Stimulated activated CD4-positive, alpha-beta T cell treated with anti-CD3 and anti-CD28 coated beads, Interleukin-2, amount 100 ng/mL, for 48 hours (primary cell): ENCODE data around the gene NEIL3.

Experiments
- DNase-seq, 2 donors: peaks; one replicate each; pipeline ENCODE4 v3.0.0-alpha.2; 2020

Gene NEIL3

DNA sequence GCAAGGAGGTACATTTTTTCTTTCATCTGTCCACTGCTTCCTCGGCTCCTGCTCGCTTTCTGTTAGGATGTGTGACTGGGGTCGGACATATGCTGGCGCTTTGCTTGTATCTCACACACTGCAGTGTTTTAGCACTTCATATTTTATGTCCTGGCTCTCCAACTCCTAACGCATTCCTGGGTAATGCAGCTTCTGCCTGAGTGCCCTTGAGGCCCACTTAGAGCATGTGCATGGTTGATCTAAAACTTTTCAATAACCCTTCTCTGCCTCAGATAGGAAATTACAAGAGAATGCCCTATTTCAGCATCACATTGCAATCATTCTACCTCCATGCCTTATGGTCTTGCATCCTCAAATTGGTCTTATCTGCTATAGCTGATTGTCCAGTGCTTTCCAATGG, 65.3 kb downstream of the NEIL3 start:
- no peak for DNase-seq

DNA sequence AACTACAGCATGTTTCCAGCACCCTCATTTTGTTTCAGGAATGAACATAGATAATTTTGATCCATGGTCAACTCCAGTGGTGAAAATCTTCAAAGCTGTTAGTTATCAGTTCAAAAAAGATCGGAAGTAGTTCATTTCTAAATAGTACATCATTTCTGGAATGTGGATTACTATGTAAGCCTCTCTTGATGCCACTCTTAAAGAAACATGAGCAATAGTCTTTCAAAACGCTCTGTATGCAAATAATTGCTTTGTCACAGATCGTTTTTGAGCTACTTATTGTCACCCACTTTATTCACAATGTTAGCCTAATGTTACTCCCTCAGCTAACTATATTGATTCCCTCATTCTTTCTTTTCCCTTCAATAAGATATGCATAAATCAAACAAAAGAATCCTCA, 65.7 kb downstream of the NEIL3 start:
- no peak for DNase-seq

DNA sequence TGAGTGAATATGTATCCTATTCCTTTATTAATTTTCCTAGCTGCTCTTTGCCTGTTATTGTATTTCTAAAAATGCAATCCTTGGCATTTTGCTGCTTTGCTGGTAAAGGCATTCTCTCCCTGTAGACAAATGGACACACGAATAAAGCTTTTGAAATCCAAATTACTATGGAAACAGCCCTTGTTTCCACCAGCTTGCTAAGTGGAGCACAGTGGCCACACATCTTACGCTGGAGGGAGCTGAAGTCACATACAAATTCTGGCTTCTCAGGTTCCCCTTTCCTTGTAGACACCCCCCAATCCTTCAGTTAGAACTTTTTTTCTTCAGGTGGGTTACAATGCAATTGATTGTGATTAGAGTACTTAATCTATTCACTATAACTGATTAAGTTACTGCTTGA, 66.3 kb downstream of the NEIL3 start:
- no peak for DNase-seq

DNA sequence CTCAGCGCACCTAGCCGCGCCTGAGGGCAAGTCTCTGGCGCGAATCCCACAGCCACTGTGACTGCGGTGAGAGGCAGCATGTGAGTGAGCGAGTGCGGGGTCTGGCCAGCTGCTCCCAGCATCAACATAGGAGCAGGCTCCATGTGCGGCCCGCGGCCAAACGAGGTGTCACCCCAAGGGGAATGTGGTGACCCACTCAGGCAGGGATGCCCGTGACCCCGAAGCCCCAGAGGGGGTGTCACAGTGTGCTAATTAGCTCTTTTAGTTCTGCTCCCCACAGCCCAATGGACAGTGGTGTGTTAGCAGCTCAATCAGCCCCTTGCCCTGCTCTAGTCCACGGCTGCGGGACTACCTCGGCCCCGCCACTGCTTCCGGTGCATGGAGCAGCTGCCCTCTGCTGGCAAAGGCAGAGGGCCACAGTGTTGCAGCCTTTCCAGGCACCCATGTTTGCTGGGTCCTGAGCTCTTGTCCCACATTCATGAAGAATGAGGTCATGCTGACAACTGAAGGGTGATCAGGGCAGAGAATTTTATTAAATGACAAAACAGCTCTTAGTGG, 71.1 kb downstream of the NEIL3 start:
- DNase-seq: no peak

DNA sequence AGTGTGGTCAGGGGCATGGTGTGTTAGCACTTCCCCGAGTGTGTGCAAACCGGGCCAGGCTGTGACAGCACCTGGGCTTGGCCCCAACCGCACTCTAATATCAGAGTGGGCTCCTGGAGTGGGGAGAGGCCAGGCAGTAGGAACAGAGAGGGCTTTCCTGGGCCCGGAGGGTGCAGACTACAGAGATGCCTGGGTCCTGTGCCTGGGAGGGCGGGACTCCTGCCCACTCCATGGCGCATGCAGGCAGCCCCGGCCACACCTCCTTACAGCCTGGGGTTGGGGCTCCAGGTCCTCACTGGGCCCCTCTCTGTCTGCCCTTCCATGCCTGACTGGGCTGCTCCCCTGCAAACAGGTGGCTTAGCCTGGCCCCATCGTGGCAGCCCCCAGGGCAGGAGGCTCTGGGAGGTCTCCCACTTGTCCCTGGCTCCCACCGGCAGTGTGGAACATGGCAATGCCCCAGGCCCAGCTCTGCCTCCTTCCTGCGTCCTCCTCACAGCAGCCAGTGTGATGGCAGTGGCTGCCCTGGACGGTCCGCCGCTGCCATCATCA, 72.2 kb downstream of the NEIL3 start:
- DNase-seq: no peak

DNA sequence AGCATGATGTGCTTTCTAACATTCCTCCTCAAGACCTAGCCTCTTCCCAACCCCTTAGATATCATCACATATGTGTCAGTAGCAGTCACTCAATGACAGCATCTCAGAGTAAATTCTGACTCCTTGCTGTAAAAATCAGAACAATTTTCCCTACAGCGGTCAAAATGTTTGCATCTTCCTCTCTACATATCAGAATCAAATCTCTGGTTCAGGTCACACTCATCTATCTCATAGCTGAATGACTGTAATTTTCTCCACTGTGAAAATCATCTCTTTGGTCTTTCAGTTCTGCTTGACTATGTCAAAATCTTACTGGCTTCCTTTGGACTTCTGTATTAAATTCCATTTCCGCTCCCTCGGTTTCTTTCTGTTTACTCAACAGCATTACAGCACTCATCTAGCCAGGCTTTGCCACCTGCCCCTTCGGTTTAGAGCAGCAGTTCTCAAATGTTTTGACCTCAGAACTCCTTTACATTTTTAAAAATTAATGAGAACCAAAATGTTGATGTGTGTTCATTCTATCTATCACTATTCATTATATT, 75.3 kb downstream of the NEIL3 start:
- DNase-seq: no peak

DNA sequence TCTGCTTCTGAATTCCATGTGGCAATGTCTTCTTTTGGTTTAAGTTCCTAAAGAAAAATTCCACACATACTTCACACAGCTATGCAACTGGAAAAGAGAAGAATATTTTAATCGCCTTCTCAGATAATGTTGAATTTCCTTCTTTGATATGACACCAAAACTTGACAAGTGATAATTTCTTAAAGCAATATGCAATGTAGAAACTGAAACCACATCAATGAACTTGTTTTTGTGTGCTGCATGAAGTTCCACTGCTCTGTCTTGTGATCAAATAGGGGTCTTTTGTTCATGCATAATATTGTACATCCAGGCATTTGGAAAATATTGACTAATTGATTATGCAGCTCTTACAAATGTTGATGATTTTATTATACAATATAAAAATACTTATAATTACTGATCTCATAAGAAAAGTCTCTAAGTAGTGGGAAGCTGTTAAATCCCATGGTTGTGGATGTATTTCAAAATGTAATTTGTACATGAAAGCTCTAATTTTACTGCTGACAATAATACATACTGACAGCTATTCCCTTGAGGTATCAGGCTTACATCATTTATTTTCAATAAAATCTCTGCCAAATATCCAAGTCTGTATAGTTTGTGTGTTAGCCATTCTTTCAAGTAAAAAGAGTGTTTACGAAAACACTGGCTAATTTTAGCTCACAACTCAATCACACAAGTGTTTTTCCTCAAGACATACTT, 76.1 kb downstream of the NEIL3 start:
- DNase-seq: no peak

DNA sequence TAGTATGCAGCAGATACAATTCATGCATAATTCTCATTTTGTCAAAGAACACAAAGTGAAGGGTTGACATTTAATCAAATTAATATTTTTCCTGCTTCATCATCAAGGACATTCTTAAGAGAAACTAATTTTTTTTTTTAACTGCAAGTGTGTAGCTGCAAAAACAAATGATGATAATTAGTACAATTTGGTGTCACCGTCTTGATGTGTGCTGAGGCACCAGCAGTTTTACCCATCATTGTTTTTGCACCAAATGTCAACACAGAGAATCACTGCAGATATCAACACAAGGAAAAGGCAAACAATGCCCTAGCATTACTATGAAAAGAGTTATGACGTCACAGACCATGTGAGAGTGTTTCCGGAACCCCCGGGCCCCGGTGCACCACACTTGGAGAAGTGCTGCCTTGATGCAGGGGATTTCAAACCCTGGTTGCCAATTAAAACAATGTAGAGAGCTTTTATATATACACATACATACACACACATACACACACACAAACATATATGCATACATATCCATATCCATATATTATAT, 76.7 kb downstream of the NEIL3 start:
- no peak for DNase-seq

DNA sequence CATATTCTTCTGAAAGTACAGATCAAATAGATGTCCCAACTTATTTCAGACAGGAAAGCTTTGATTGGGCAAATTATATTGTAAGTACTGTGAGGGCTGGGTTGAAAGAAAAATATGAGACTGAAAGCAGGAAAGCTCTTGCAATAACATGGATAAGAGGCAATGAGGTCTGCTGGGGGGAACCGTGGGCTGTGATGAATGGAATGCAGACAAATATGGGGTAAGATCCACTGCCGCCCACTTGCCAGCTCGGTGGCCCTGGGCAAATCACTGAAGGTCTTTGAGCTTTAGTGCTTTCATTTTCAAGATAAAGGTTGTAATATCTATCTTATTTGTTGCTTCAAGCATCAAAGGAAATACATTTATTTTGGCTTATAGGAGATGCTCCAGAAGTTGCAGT, 81.6 kb downstream of the NEIL3 start:
- no peak for DNase-seq

DNA sequence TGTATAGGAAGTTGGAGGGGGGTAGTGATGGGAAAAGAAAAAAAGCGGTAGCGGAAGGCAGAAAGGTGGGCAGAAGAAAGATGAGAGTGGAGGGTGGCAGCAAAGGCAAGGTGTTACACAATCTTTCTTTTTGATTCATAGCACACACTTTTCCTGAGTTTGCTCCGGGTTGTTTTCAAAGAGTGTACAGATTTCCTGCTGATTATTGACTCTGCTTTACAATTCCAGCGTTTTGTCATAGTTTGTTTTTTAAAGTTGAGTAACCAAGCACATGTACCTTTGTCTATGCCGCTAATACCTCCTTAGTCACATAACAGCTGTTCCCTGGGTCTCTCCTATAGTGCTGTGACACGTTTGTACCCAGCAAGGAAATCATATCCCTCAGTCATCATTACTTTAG, 82.3 kb downstream of the NEIL3 start:
- DNase-seq: no peak

DNA sequence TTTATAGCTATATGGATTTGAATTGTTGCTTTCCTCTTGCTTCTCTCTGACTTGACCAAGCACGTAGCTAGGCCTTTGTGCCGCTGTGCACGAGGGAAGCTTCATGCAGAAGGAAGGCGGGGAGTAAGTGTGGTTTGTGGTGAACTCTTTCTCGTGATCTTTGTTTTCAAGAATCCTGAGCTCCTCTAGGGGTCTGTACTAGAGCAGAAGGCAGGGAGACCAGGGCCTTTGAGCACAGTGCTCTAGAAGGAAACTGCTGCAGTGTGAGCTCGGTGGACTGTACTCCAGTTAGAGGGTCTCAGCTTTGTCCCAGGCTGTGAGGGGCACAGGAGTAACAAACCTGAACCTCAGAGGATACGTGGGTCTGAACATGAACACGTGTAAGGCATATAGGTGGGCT, 83.6 kb downstream of the NEIL3 start:
- peak in 1 of 2 donors; percentile 9 for DNase-seq

DNA sequence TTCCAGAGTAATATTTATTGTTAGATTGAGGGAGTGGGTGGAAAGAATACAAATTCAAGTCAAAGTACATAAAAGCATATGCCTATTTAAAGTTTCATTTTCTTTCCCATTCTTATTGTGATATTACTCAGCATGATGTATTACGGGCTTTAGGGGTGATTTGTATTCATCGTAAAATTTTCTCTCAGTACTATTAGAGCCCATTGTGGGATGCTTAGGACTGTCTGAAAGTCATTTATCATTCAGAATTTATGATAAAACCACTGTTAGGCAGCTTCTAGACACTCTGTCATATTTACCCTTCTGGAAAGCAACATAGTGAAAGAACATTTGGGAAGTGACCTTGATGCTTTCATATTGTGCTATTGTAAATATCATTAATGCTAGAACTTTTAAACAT, 86.7 kb downstream of the NEIL3 start:
- no peak for DNase-seq

DNA sequence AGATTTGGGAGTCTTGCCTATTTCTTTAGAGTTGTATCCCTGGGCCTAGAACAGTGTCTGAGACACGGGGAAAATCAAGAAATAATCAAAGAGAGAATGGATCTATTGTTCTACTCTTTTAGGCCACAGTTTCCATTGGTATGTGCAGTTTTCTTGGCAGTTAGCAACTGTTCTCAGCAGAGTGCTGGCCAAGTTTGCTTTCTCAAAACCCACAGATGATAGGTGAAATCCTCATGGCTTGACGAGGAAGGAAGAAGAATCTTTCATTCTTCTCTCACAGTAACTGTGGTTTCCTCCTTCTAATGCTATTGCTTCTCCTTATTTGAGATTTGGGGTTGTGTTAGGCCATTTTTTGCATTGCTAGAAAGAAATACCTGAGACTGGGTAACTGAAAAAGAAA, 90.4 kb downstream of the NEIL3 start:
- no peak for DNase-seq

DNA sequence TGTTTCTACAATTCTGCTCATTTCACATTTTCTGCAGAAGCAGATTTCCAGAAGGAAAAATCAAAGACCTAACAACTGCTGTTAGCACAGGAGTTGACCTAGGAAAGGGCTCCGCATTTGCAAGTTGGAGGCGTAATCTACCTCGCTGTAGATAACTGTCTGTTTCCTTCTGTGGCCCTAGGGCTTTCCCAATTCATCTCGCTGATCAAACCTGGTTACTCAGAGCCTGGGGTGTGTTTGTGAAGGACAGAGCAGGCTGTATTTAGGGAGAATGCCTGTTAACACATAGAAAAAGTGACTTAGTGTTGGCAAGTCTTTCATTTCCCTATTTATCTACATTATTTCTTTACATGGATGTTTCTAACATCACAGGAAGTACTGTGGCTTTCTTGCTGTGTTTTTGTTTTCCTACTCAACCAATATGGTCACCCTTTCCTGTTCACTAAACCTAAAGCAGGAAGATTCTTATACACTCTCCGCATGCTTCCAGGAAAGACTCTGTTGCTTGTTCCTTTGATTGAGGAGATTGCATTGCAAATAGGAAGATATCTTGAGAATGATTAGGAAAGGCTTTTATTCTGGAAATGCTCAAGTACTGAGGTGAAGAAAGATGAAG, 92.1 kb downstream of the NEIL3 start:
- DNase-seq: no peak

DNA sequence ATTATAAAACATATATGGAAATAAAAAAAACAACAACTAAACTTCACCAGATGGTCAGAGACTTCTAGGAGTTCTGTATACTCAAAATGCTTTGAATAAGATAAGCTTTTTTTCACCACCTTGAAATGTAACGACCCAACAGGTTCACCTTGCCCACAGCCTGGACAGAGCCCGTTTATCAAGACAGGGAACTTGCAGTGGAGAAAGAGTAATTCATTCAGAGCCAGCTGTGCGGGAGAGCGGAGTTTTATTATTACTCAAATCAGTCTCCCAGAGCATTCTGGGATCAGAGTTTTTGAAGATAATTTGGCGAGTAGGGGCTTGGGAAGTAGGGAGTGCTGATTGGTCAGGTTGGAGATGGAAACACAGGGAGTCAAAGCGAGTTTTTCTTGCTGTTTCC, 94.1 kb downstream of the NEIL3 start:
- no peak for DNase-seq

DNA sequence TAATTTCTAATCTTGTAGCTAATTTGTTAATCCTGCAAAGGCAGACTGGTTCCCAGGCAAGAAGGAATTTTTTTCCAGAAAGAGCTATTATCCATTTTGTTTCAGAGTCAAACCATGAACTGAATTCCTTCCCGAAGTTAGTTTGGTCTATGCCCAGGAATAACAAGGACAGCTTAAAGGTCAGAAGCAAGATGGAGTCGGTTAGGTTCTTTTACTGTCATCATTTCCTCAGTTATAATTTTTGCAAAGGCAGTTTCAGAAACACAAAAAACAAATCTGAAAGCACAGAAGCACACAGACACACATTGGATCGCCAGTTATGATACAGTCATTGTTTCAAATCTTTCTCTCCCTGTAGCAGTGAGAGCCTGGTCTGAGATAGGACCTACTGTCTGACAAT, 94.7 kb downstream of the NEIL3 start:
- DNase-seq: no peak

DNA sequence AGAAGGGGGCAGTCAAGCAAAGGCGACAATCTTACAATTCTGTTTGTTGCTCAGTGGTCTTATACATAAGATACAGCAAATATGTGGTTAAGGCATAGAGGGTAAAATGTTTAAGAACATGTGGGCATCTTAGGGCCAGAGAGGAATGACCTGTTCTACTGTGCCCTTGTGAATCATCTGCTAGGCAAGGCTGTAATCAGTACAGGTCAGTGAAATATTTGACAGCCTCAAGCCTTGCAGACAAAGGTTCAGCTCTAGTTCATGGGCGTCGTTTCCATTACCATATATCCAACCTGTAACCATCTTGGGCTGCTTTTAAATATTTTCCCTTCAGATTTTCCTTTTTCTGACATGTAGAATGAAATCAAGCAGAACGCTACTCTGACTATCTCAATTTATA, 95.3 kb downstream of the NEIL3 start:
- DNase-seq: no peak

DNA sequence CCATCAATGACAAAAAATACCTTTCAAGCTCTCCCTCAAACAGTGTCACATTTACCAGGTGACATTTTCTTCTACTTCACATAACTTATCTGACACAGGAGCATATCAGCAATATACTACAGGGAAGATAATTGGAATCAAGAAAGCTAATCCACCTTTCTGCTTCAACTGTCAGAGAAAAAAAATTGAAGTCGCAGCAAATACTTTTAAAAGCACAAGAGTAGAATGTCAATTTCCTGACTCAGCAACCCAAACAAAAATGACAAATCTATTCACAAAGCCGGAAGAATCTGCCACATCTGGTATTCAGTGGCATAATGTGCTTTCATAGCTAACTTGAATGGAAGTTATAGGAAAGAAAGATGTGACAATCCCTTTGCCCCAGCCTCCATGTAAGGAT, 95.8 kb downstream of the NEIL3 start:
- DNase-seq: no peak

DNA sequence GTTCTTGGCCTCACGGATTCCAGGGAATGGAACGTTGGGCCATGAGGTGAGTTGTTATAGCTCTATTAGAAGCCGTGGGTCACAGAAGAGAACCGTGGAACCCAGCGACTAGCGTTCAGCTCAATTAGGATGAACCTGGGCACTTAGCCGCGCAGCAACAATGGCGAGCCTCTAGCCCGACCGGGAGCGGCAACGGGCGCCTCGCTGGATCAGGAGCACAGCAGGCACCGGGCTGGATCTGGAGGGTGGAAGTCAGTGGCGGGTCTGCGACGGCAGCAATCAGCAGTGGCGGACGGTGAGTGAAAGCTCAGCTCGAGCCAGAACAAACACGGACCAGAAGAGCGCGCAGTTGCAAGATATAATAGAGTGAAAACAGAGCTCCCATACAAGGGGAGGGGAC, 98.3 kb downstream of the NEIL3 start:
- DNase-seq: no peak

DNA sequence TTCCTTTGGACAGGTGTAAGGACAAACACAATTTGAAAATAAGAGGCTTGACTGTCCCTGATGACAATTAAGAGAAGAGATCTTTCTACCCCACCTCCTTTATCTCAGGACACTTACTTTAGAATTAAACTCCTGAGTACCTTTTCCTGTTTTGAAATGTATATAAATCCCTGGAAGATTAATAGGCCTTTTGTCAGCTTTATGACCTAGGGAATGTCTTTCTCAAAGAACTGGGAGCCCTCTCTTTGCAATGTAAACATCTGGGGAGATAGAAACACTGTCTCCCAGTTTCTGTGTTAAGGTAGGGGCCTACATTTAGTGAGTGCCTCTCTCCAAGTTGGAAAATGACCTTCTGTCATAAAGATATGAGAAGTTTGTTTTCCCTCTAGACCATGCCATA, 100.9 kb downstream of the NEIL3 start:
- DNase-seq: no peak

DNA sequence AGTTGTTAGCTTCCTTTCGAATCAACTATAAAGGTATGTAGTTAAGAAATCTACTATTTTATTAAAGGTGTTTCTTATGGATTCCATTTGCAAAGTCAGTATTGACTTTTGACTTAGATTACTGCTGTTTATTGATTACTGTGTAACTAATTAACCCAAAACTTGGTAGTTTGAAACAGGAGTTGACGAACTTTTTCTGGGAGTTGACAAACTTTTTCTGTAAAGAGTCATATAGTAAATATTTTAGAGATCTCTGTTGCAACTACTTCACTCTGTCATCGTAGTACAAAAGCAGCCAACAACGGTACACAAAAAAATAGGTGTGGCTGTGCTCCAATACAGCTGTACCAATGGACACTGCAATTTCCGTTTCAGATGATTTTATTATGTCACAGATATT, 102.3 kb downstream of the NEIL3 start:
- DNase-seq: no peak
